GM10266 (cell line): ENCODE data around the gene LRRN1.
"Not testable (repeated sequence)": the region's sequence is repeated elsewhere in the genome, so short reads cannot be mapped to it uniquely, and the experiment has no call there.

Source experiments
- DNase-seq: peaks from one replicate; pipeline ENCODE4 v3.0.0; 2012; ENCODE audit errors: extremely low spot score
- CTCF ChIP-seq: IDR thresholded peaks from 2 replicates; pipeline ENCODE4 v1.5.1; 2012; ENCODE audit warnings: mild to moderate bottlenecking, low read depth; ENCODE audit not compliant: control insufficient read depth, insufficient read depth; ENCODE audit errors: missing control alignments

The LRRN1 gene

GRCh38 chr3:3826521-3826920 is 27.3 kb downstream of the LRRN1 start:
- no peak for TF ChIP-seq CTCF
- DNase-seq = no peak

- DNase-seq = no peak
- no peak for TF ChIP-seq CTCF
Observed at GRCh38 chr3:3827111-3827510, 27.9 kb downstream of the LRRN1 start.

- not testable (repeated sequence) for DNase-seq
Observed at GRCh38 chr3:3828417-3828816, 29.2 kb downstream of the LRRN1 start.

GRCh38 chr3:3836845-3837244 is 37.6 kb downstream of the LRRN1 start:
- no peak for TF ChIP-seq CTCF
- DNase-seq = no peak

GRCh38 chr3:3842356-3842755 is 43.1 kb downstream of the LRRN1 start:
- DNase-seq = no peak
- no peak for TF ChIP-seq CTCF

- DNase-seq = no peak
- no peak for TF ChIP-seq CTCF
Observed at GRCh38 chr3:3847994-3848922, 49.0 kb downstream of the LRRN1 start.

GRCh38 chr3:3848923-3849275 is 49.7 kb downstream of the LRRN1 start:
- no peak for DNase-seq
- no peak for TF ChIP-seq CTCF
